ENCODE results near the gene CRTC1.

GRCh38 chr19:18780631-18781030 is 97.2 kb downstream of the CRTC1 start:
- TF ChIP-seq TCF4 (CRISPR knock-in tag; IDR thresholded peaks at IDR 0.05; ENCODE audit: borderline replicate concordance) (no peak), PATZ1 (CRISPR knock-in tag; IDR thresholded peaks at IDR 0.05; ENCODE audit: borderline replicate concordance) (no peak), ZFP30 (CRISPR knock-in tag; IDR thresholded peaks at IDR 0.05) (no peak), ESRRG (CRISPR knock-in tag; IDR thresholded peaks at IDR 0.05) (no peak), ZNF70 (CRISPR knock-in tag; IDR thresholded peaks at IDR 0.05) (no peak), ZFP3 (CRISPR knock-in tag; IDR thresholded peaks at IDR 0.05) (no peak), ISL1 (CRISPR knock-in tag; IDR thresholded peaks at IDR 0.05) (no peak), SNAI2 (CRISPR knock-in tag; IDR thresholded peaks at IDR 0.05) (no peak), ARNTL (CRISPR knock-in tag; IDR thresholded peaks at IDR 0.05; ENCODE audit: borderline replicate concordance, low read depth) (no peak), BACH2 (CRISPR knock-in tag; IDR thresholded peaks at IDR 0.05; ENCODE audit: borderline replicate concordance) (no peak), ZC3H10 (CRISPR knock-in tag; IDR thresholded peaks at IDR 0.05) (no peak)
- TF ChIP-seq, protein P1, sequence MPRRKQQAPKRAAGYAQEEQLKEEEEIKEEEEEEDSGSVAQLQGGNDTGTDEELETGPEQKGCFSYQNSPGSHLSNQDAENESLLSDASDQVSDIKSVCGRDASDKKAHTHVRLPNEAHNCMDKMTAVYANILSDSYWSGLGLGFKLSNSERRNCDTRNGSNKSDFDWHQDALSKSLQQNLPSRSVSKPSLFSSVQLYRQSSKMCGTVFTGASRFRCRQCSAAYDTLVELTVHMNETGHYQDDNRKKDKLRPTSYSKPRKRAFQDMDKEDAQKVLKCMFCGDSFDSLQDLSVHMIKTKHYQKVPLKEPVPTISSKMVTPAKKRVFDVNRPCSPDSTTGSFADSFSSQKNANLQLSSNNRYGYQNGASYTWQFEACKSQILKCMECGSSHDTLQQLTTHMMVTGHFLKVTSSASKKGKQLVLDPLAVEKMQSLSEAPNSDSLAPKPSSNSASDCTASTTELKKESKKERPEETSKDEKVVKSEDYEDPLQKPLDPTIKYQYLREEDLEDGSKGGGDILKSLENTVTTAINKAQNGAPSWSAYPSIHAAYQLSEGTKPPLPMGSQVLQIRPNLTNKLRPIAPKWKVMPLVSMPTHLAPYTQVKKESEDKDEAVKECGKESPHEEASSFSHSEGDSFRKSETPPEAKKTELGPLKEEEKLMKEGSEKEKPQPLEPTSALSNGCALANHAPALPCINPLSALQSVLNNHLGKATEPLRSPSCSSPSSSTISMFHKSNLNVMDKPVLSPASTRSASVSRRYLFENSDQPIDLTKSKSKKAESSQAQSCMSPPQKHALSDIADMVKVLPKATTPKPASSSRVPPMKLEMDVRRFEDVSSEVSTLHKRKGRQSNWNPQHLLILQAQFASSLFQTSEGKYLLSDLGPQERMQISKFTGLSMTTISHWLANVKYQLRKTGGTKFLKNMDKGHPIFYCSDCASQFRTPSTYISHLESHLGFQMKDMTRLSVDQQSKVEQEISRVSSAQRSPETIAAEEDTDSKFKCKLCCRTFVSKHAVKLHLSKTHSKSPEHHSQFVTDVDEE (CRISPR knock-in tag; IDR thresholded peaks at IDR 0.05), result no peak
- TF ChIP-seq, protein P2, sequence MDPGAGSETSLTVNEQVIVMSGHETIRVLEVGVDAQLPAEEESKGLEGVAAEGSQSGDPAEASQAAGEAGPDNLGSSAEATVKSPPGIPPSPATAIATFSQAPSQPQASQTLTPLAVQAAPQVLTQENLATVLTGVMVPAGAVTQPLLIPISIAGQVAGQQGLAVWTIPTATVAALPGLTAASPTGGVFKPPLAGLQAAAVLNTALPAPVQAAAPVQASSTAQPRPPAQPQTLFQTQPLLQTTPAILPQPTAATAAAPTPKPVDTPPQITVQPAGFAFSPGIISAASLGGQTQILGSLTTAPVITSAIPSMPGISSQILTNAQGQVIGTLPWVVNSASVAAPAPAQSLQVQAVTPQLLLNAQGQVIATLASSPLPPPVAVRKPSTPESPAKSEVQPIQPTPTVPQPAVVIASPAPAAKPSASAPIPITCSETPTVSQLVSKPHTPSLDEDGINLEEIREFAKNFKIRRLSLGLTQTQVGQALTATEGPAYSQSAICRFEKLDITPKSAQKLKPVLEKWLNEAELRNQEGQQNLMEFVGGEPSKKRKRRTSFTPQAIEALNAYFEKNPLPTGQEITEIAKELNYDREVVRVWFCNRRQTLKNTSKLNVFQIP (CRISPR knock-in tag; IDR thresholded peaks at IDR 0.05; ENCODE audit: borderline replicate concordance, low read depth), result no peak

All from SK-N-SH treated with all-trans-retinoic acid at 6 μM for 48 hours (cell line).